NCI-H2227 treated with DMSO at 0.1 percent for 48 hours (cell line): ENCODE data around the gene CASKIN1.

ENCODE experiments used
- DNase-seq: peaks from one replicate; lab custom pipeline; 2025; lab: John Stamatoyannopoulos, UW

The CASKIN1 gene

DNA sequence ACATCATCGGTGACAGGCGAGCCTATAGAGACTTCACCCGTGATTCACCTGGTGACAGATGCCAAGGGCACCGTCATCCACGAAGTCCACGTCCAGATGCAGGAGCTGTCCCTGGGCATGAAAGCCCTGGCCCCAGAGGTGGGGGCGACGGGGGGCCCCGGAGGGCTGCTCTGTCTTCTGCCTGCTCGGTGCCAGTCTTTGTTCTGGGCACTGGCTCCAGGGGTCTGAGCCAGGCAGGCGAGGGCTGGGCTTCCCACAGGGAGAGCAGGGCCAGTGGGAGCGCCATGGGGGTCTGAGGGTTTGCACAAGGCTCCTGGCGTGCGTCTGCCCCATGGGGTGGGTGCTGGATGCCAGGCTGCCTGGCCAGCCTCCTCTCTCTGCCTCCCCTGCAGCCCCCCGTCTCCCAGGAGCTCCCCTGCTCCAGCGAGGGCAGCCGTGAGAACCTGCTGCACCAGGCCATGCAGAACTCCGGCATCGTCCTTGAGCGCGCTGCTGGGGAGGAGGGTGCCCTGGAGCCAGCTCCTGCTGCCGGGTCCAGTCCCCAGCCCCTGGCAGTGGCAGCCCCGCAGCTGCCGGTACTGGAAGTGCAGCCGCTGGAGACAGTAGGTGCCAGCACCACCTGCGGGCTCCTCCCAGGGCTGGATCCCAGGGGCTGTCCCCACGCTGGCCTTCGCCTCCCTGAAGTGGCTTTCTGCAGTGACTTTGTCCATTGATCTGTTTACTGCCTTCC, 36.8 kb upstream of the CASKIN1 start:
- DNase-seq, result no peak

DNA sequence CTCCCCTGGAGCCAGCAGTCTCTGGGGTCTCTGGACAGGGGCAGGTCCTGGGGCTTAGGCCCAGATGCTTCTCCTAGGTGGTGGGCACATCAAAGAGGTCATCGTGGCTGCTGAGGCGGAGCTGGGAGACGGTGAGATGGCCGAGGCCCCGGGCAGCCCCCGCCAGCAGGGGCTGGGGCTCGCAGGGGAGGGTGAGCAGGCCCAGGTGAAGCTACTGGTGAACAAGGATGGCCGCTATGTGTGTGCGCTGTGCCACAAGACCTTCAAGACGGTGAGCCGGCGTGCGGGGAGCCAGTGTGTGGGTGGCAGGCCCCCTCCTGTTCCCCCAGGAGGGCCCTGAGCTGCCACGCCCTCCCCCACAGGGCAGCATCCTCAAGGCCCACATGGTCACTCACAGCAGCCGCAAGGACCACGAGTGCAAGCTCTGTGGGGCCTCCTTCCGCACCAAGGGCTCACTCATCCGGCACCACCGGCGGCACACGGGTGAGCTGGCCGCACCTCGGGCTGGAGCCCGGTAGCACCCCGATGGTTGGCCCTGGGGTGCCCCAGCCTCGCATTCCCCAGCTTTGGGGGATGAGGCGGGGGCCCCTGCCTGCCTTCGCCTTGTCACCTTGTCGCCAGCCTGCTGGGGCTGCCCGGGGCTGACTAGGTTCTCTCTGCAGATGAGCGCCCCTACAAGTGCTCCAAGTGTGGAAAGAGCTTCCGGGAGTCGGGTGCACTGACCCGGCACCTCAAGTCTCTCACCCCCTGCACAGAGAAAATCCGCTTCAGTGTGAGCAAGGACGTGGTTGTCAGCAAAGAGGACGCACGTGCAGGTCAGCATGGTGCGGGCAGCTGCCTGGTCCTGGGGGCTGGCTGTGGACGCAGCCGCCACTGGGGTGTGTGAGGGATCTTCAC, 35.9 kb upstream of the CASKIN1 start:
- DNase-seq, result no peak

DNA sequence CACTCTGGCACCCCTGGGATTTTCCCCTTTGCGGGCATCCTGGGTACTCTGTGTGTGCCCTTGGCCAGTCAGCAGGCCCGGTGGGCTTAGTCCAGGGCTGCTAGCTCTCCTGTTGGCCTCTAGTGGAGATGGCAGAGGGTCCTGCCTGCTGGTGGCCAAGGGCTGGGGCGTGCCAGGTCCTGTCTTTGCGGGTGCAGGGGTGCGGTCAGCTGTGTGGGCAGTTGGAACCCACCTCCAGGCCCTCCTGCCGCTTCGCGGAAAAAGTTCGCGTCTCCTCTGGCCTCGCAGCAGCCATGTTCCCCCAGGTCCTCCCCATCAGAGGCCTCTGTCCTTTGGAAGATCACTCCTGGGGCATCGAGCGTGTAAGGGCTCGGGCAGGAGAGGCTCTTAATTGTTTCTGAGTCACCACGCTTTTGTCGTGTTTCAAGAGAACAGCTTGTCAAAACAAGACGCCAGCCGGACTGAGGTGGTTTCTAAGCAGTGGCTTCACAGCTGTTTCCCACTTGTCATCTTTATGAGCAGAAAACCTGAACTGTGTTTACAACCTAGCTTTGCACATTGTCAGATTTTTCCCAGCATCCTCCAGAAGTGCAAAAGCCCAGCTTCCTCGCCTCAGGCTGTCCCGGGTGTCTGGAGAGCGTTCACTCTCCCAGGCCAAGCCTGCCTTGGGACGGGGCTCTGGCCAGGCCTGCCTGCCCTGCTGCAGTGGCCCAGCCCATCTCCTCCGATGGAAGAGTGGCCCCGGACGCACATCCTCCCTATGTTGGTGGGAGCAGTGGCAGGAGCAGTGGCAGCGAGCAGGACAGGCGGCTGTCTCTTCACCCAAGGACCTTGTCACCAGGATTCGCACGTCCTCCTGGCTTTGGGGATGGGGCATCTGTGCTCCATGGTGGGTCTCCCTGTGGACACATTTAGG, 34.9 kb upstream of the CASKIN1 start:
- DNase-seq, result peak; percentile 24

DNA sequence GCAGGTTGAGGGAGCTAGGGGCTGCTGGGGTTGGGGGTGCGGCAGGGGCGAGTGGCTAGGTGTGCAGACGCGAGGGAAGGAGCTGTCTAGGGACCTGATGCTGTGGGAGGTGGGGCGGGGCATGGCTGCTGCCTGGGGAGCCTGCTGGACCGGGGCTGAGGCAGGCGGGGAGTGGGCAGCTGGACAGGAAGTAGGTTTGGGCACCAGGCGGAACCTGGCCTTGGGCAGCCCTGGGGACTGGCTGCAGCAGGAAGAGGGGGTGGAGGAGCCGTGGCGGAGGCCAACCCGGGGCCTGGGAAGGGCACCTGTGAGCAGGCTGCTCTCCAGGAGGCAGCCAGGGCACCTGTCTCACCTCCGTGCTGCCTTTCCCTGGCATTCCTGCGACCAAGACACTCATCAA, 34.0 kb upstream of the CASKIN1 start:
- DNase-seq, result no peak

DNA sequence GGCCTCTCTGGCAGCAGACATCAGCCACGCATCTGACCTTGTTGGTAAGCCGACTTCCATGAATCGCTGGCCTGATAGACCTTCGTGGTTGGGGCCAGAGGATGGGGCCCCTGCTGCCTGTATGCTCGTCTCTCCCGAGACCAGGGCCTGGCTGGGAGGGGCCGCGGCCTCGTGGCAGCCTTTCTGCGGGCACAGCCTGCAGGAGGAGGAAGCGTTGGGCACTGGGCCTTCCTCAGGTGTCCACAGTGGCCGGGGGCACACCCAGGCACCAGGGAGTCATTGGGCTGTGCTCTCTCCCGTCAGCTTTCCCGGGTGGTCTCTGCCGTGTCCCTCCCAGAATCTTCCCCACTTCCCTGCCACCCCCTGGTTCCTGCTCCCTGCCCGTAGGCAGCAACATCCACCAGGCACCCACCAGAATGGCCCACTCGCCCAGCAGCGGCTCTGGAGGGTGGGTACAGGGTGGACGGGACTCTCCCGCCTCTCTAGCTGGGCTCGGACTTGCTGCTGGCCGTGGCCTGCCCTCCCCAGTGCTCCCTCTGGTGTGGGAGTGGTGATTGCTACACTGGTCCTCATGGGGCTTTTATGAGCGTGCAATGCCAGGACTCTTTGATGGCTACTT, 33.3 kb upstream of the CASKIN1 start:
- DNase-seq, result no peak

DNA sequence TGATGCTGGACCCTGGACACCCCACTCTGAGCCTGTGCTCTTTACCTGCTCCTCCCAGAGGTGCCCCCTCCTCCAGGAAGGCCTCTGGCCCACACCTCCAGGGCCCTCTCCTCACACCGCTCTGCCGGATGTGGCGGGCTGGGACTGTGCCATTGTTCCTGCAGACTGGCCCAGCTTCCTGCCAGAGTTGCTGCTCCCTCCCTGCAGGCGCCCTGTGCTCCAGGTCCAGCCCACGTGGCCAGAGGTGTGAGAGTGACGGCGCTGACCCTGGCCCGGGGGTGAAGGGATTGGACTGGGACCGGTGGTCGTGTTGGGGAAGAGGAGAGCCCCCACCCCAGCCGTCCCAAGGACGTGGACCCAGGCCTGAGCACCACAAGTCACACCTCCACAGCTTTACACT, 32.7 kb upstream of the CASKIN1 start:
- DNase-seq, result no peak

DNA sequence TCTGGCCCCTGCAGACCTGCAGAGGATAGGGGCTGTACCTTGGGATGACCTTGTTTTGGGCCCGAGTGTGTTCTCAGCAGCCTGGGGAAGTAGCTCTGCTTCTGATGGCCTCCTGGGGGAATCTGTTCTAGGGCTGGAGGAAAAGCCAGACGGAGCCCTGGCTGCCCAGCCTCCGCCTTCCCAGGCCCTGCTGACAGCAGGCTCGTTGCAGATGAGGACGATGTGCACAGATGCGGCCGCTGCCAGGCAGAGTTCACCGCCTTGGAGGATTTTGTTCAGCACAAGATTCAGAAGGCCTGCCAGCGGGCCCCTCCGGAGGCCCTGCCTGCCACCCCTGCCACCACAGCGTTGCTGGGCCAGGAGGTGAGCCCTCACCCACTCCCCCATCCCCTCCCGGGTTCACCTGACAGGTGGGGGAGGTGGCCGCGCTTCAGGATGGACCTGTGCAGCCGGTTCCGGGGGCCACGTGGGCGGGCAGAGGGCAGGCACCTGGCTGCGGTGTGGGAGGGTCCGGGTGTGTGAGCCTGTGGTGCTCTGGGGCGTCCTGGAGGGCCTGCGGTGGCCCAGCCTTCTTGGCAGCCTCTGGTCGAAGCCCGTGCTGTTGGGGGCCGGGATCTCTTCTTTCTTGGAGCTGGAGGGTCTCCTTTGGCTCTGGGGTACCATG, 31.9 kb upstream of the CASKIN1 start:
- no peak for DNase-seq

DNA sequence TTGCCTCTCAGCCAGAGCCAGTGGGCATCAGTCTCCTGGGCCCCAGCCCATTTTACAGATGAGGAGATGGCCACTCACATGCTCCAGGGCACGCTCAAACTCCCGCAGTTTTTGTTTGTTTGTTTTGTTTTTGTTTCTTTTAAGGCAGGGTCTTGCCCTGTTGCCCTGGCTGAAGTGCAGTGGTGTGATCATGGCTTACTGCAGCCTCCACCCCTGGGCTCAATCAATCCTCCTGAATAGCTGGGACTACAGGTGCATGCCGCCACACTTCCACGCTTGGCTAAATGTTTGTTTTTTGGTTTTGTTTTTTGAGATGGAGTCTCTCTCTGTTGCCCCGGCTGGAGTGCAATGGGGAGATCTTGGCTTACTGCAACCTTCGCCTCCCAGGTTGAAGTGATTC, 30.5 kb upstream of the CASKIN1 start:
- DNase-seq, result no peak

DNA sequence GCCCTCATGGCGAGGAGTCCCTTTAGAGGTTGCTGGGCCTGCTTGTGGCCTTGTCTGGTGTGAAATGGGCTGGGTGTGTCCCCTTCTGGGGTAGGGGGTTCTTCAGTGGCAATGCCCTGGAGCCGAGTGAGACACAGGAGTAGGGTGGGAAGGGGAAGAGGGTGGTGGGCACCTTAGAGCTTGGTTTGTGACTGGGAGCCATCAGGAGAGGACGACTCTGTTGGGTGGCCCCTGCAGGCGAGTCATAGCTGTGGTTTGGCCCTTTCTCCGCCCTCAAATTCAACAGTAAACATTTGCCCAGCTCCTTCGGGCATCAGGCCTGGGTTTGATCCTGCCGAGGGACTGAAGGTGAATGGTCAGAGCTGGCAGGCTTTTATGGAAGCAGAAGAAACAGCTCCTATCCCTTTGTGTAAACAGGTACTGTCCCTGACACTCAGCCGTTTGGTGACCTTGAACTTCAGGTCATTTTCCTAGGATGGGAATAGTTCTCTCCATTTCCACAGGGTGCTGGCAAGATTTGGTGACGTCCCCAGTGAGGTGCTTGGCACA, 29.9 kb upstream of the CASKIN1 start:
- no peak for DNase-seq

DNA sequence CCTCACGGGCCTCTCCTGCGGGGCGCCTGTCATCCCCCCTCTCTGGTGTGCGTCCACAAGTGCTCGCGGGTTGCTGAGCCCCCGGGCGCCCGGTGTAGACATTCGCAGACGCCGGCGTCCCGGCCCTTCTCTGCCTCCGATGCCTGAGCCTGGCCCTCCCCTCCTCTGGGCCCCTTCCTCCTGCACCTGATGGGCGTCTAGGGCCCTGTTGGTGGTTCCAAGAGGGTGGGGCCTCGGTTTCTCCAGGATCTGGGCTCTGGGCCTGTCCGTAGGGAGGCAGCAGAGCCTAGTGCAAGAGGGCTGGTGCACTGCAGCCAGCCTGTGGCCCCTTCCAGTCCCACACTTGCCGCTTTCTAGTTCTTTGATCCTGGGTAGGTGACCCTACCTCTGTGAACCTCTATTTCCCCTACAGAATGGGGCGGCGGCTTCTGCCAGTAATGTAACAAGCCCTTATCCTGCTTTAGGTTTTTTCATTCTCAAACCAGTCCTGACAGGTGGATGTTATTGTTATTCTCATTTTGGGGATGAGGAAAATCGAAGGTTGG, 27.6 kb upstream of the CASKIN1 start:
- DNase-seq, result no peak

DNA sequence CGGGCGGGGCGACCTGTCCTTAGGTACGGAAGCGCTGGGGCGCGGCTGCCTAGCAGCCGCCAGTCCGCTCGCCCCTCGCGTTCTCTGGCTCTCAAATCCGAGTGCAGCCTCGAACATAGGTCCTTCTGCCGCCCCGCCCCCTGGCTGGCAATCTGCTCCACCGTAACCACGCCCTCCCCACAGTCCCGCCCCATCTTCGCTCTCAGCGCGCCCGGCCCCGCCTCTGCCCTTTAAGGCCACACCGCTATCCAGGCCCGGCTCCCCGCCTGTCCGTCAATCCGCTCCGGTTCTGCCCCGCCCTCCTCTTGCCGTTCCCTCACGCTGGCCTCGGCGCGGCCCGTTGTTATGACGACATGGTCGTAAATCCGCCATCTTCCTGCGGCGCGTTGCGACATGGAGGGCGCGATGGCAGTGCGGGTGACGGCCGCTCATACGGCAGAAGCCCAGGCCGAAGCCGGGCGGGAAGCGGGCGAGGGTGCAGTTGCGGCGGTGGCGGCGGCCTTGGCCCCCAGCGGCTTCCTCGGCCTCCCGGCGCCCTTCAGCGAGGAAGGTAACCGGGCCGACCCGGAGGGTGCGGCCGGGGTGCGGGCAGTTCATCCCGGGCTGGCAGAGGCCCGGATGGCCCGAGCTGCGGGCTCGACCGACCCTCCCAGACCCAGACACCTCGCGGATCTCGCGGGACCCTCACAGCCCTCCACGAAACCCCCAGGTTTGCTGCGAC, 27.0 kb upstream of the CASKIN1 start, which contains the start of gene E4F1:
TSS of gene E4F1 (plus strand) at position 371 of the 721 bp plus-strand sequence. CDS start at position 394, 23 bp downstream.
- DNase-seq, result peak; percentile 99

DNA sequence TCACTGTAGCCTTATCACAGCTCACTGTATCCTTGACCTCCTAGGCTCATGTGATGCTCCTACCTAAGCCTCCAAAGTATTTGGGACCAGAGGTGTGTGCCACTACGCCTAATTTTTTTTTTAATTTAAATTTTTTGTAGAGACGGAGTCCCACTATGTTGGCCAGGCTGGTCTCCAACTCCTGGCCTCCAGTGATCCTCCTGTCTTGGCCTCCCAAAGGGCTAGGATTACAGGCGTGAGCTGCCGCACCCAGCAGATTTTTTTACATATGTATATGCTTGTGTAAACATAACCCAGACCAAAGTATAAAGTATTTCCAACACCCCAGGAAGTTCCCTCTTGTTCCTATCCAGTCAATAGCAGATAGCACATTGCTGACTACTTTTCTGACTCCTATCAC, 19.9 kb upstream of the CASKIN1 start:
- DNase-seq, result no peak

DNA sequence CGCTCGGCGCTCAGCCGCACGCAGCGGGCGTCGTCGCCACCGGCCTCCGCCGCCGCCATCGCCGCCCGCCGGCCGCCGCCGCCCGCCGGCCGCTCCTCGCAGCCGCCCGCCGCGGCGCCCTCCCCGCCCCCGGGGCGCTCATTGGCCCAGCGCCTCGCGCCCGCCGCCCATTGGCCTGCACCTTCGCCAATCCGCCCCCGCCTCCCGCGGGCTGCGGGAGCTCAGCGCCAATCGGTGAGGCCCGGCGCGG, 18.2 kb upstream of the CASKIN1 start, which contains the start of gene PGP:
TSS of gene PGP (minus strand) at position 122 of the 250 bp plus-strand sequence. CDS start at position 59, 63 bp downstream.
- no peak for DNase-seq

DNA sequence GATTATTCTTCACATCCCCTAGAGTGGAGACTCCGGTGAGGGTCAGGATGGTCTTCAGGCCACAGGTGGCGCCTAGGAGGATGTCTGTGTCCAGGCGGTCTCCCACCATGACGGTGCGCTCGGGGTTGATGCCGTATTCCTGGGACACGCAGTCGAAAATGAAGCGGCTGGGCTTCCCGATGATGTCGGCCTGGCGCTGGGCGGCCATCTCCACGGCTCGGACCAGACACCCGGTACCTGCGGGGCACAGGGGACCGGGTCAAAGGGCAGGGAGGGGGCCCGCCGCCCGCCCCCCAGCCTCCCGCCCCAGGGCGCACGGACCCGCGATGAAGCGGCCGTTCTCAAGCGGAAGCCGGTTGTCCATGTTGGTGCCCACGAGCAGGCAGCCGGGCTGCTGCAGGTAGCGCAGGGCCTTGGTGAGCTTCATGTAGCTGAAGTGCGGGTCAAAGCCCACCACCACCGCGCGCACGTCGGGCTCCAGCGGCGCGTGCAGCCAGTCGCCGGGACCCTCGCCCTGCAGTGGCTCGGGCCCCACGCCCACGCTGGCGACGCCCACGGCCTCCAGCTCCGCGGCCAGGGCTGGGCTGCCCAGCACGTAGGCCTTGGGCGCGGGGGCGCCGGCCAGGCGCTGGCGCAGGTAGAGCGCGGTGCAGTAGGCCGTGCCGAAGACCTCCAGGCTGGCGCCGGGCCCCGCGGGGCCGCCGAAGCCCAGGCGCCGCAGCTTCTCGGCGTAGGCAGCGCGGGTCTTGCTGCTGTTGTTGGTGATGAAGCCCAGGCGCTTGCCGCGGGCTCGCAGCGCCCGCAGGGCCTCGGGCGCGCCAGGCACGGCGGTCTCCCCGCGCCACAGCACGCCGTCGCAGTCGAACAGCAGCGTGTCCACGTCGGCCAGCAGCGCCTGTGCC, 17.7 kb upstream of the CASKIN1 start:
- no peak for DNase-seq

DNA sequence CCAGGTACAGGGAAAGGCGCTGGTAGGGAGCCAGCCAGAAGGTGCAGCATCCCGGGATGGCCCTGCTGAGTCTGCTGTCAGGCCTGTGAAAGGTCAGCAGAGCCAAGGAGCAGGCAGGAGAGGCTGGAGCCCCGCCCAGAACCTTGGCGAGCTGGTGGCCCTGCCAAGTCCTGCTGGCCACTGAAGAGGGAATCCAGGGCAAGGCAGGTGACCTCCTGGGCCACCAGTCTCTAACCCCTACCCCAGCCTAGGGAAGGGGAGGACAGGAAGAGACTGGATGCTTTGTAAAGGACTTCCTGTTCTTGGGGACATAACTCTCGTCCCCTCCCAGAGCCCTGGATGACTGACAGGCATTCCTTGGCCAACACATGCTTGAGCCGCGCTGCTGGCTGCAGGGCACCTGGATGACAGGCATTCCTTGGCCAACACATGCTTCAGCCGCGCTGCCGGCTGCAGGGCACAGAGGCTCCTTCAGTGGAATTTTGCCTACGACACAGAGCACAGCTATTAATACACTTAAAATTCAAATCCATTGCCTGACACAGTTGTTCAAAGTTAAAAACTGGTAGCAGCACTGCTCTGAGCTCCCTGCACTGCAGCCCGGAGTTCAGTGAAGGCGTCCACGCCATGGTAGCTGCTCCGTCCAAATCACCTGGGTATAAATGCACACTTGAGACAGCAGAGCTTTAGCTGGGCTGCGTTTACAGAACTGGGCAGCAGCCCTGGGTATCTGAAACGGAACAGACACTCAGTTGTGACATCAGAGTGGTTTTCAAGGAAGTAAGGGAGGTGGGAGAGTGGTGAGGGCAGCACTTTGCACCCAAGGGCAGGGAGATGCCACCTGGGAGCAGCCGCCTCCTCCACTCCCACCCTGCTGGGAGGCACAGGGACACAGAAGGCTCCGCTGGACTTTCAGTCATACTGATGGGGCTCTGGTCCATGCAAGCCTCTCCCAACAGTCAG, 16.2 kb upstream of the CASKIN1 start:
- no peak for DNase-seq

DNA sequence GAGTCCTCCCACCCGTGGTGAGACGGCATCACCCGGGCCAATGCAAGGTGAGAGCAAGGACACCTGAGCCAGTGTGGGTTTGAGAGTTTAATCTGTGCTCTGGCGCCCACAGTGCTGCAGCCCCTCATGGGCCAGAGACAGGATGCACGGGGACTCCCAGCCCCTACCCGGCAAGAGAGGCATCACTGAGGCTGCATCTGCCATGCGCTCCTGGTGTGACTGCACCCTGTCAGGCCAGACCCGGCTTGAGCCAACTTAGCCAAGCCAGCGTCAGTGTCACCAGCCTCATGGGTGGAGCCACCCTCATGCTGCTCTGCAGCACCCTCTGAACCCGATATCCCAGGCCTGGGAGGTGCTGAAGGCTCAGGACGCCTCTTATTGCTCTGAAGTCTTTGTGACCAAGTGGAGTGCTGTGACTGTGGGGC, 15.5 kb upstream of the CASKIN1 start:
- DNase-seq, result no peak
